K562 (cell line): ENCODE measurements around the gene ZC3H13. TPM values are rescaled to one million over a fixed set of nuclear protein-coding genes. Genes with fewer than 3 reads are reported as not detected.

ENCODE experiments used
- JUND ChIP-seq, 2 experiments: IDR thresholded peaks; 2 replicates in 1 of 2; 3 replicates in 1 of 2; pipeline ENCODE4 v1.6.1; 2011; ENCODE audit warnings: borderline replicate concordance in 2 of 2, low read depth in 2 of 2, low read length in 2 of 2, improper control_type of control experiment in 1 of 2, missing biosample characterization in 1 of 2, missing genetic modification characterization in 1 of 2, missing genetic modification reagents in 1 of 2
- PHTF2 ChIP-seq: fragments of 250-450 bp; sonication (Bioruptor Pico); IDR thresholded peaks from 2 replicates; pipeline ENCODE4 v1.5.0; 2021; ENCODE audit warnings: mild to moderate bottlenecking
- TEAD4 ChIP-seq, 2 experiments: sonication (generic) in 1 of 2; formaldehyde crosslinking in 1 of 2; IDR thresholded peaks; 2 replicates each; pipeline versions ENCODE4 v1.6.1 to v1.8.0; 2012 to 2022; ENCODE audit warnings: borderline replicate concordance in 1 of 2, inconsistent platforms in 1 of 2, low read length in 1 of 2, mild to moderate bottlenecking in 1 of 2, missing genetic modification reagents in 1 of 2
- ZNF124 ChIP-seq: sonication (generic); formaldehyde crosslinking; IDR thresholded peaks from 2 replicates; pipeline ENCODE4 v1.8.1; 2022; ENCODE audit warnings: missing genetic modification reagents
- ZNF263 ChIP-seq: sonication (generic); formaldehyde crosslinking; IDR thresholded peaks from 2 replicates; pipeline ENCODE4 v1.8.0; 2022; ENCODE audit warnings: mild to moderate bottlenecking, missing genetic modification reagents, borderline replicate concordance
- ZNF436 ChIP-seq: fragments of 250-450, 450-650 bp; sonication (Bioruptor Pico); formaldehyde crosslinking; IDR thresholded peaks from 2 replicates; pipeline ENCODE4 v1.7.0; 2020; ENCODE audit warnings: mild to moderate bottlenecking
- ZNF57 ChIP-seq: fragments of 450-650 bp; formaldehyde crosslinking; IDR thresholded peaks from 2 replicates; pipeline ENCODE4 v1.4.0; 2020; ENCODE audit warnings: mild to moderate bottlenecking, moderate library complexity
- ZNF695 ChIP-seq: fragments of 450-650 bp; formaldehyde crosslinking; IDR thresholded peaks from 2 replicates; pipeline ENCODE4 v1.4.0; 2020; ENCODE audit warnings: mild to moderate bottlenecking, moderate library complexity
- polyA plus RNA-seq, 8 experiments: library from polyadenylated mRNA; depleted of rRNA in 4 of 8; stranded (reverse) in 5 of 8; unstranded in 3 of 8; fragments of >200 nt; fragmentation: Nextera tagmentation in 2 of 8; fragmentation: Illumina TruSeq in 1 of 8; extraction: Ambion mirVana in 2 of 8; extraction: Trizol in 1 of 8; gene quantifications; 2 replicates each; pipeline versions ENCODE4 v1.2.1 to v1.2.3, GENCODE V29; 2011 to 2014; ENCODE audit warnings: inconsistent platforms in 1 of 8, missing spikeins in 1 of 8
- total RNA-seq, 7 experiments: library from RNA; depleted of rRNA in 6 of 7; stranded (reverse); fragments of >200 nt in 6 of 7; fragmentation: Illumina TruSeq in 2 of 7; extraction: Trizol in 2 of 7; gene quantifications; 2 replicates each; pipeline versions ENCODE4 v1.2.1 to v1.2.3, GENCODE V29; 2011 to 2021; ENCODE audit warnings: low replicate concordance in 1 of 7
- TF ChIP-seq, protein P1 (sequence below), 2 experiments: IDR thresholded peaks; 2 replicates each; pipeline ENCODE4 v1.6.1; 2012; ENCODE audit warnings: improper control_type of control experiment in 2 of 2, low read depth in 2 of 2, low read length in 2 of 2, borderline replicate concordance in 1 of 2
- TF ChIP-seq, protein P2 (sequence below): fragments of 250-450 bp; sonication (Bioruptor Pico); IDR thresholded peaks from 2 replicates; pipeline ENCODE4 v1.4.0; 2020; ENCODE audit warnings: mild to moderate bottlenecking, moderate library complexity
- TF ChIP-seq, protein P3 (sequence below): fragments of 450-650 bp; conservative IDR thresholded peaks from 2 replicates; pipeline ENCODE4 v1.6.1; 2016; ENCODE audit warnings: missing genetic modification characterization, low read depth, mild to moderate bottlenecking, control low read depth, missing compliant biosample characterization
- TF ChIP-seq, protein P4 (sequence below), 2 experiments: fragments of 150-350 bp in 1 of 2; IDR thresholded peaks; 2 replicates each; pipeline ENCODE4 v1.6.1; 2012 to 2016; ENCODE audit warnings: low read depth in 2 of 2, low read length in 2 of 2, mild to moderate bottlenecking in 1 of 2, moderate library complexity in 1 of 2

Gene ZC3H13
- total and polyA plus RNA-seq, 9 of the 15 experiments (the other 6 are each of a cell fraction or from before 2014, with no cell fraction given) = 4.9 to 27.6 (median 12.1) TPM

DNA sequence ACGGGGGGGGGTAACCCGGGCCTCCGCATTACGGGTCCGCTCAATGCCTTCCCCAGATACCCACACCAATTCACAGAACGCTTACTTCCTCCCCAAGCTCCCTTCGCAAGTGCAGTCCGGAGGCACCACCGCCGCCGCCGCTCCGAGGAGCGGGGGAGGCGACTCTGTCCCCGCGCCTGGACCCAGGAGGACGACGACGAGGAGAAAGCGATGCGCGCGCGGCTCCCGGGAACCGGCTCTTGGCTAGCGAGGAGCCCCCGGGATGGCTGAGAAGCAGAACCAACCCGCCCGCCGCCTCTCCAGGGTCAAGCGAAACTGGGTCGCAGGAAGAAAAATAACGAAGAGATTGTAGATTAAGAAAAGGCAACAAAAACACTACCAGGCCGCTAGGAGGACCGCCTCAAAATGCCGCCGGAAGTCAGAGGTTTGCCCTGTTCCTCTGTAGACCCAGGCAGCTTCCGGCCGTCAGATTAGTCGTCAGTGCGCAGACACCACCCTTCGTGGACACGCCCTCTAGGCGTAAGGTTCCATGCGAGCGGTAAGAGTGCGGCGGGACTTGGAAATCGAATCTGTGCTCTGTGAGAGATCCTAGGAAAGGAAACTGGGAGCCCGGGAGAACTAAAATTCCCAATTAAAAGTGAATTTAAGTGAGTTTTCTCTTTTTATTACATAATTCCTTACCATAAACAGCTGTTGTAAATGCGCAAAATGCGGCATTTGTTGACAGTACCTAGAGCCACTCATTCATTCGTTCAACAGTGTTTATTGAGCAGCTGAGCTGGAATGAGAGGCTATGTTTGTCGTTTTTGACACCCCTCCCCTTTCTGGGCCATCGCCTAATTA lies at the start of gene ZC3H13 (continued):
- TF ChIP-seq, protein P1, sequence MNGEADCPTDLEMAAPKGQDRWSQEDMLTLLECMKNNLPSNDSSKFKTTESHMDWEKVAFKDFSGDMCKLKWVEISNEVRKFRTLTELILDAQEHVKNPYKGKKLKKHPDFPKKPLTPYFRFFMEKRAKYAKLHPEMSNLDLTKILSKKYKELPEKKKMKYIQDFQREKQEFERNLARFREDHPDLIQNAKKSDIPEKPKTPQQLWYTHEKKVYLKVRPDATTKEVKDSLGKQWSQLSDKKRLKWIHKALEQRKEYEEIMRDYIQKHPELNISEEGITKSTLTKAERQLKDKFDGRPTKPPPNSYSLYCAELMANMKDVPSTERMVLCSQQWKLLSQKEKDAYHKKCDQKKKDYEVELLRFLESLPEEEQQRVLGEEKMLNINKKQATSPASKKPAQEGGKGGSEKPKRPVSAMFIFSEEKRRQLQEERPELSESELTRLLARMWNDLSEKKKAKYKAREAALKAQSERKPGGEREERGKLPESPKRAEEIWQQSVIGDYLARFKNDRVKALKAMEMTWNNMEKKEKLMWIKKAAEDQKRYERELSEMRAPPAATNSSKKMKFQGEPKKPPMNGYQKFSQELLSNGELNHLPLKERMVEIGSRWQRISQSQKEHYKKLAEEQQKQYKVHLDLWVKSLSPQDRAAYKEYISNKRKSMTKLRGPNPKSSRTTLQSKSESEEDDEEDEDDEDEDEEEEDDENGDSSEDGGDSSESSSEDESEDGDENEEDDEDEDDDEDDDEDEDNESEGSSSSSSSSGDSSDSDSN (IDR thresholded peaks at IDR 0.05; ENCODE audit: borderline replicate concordance in 1 of 2, low read depth in 2 of 2, low read length in 2 of 2) = peak in 1 of 2 experiments; percentile 94; a peak in 3 of 4 replicates
- TF ChIP-seq ZNF57 = no peak
- TF ChIP-seq ZNF695 = no peak
- TF ChIP-seq, protein P2, sequence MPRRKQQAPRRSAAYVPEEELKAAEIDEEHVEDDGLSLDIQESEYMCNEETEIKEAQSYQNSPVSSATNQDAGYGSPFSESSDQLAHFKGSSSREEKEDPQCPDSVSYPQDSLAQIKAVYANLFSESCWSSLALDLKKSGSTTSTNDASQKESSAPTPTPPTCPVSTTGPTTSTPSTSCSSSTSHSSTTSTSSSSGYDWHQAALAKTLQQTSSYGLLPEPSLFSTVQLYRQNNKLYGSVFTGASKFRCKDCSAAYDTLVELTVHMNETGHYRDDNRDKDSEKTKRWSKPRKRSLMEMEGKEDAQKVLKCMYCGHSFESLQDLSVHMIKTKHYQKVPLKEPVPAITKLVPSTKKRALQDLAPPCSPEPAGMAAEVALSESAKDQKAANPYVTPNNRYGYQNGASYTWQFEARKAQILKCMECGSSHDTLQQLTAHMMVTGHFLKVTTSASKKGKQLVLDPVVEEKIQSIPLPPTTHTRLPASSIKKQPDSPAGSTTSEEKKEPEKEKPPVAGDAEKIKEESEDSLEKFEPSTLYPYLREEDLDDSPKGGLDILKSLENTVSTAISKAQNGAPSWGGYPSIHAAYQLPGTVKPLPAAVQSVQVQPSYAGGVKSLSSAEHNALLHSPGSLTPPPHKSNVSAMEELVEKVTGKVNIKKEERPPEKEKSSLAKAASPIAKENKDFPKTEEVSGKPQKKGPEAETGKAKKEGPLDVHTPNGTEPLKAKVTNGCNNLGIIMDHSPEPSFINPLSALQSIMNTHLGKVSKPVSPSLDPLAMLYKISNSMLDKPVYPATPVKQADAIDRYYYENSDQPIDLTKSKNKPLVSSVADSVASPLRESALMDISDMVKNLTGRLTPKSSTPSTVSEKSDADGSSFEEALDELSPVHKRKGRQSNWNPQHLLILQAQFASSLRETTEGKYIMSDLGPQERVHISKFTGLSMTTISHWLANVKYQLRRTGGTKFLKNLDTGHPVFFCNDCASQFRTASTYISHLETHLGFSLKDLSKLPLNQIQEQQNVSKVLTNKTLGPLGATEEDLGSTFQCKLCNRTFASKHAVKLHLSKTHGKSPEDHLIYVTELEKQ = no peak
- peak; percentile 57; the same call in 1 of the 2 replicates for TF ChIP-seq JUND (IDR thresholded peaks at IDR 0.05; ENCODE audit: borderline replicate concordance, low read depth, low read length)
- no peak for TF ChIP-seq JUND (tag; IDR thresholded peaks at IDR 0.05; ENCODE audit: borderline replicate concordance, low read depth, low read length)
- no peak for TF ChIP-seq PHTF2 (CRISPR knock-in tag)
- no peak for TF ChIP-seq ZNF436 (CRISPR knock-in tag)
- no peak for TF ChIP-seq ZNF124 (CRISPR knock-in tag)
- TF ChIP-seq, protein P3, sequence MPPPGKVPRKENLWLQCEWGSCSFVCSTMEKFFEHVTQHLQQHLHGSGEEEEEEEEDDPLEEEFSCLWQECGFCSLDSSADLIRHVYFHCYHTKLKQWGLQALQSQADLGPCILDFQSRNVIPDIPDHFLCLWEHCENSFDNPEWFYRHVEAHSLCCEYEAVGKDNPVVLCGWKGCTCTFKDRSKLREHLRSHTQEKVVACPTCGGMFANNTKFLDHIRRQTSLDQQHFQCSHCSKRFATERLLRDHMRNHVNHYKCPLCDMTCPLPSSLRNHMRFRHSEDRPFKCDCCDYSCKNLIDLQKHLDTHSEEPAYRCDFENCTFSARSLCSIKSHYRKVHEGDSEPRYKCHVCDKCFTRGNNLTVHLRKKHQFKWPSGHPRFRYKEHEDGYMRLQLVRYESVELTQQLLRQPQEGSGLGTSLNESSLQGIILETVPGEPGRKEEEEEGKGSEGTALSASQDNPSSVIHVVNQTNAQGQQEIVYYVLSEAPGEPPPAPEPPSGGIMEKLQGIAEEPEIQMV (tag) = no peak
- no peak for TF ChIP-seq TEAD4 (IDR thresholded peaks at IDR 0.05; ENCODE audit: low read length)
- no peak for TF ChIP-seq TEAD4 (CRISPR knock-in tag; IDR thresholded peaks at IDR 0.05; ENCODE audit: borderline replicate concordance)
- TF ChIP-seq, protein P4, sequence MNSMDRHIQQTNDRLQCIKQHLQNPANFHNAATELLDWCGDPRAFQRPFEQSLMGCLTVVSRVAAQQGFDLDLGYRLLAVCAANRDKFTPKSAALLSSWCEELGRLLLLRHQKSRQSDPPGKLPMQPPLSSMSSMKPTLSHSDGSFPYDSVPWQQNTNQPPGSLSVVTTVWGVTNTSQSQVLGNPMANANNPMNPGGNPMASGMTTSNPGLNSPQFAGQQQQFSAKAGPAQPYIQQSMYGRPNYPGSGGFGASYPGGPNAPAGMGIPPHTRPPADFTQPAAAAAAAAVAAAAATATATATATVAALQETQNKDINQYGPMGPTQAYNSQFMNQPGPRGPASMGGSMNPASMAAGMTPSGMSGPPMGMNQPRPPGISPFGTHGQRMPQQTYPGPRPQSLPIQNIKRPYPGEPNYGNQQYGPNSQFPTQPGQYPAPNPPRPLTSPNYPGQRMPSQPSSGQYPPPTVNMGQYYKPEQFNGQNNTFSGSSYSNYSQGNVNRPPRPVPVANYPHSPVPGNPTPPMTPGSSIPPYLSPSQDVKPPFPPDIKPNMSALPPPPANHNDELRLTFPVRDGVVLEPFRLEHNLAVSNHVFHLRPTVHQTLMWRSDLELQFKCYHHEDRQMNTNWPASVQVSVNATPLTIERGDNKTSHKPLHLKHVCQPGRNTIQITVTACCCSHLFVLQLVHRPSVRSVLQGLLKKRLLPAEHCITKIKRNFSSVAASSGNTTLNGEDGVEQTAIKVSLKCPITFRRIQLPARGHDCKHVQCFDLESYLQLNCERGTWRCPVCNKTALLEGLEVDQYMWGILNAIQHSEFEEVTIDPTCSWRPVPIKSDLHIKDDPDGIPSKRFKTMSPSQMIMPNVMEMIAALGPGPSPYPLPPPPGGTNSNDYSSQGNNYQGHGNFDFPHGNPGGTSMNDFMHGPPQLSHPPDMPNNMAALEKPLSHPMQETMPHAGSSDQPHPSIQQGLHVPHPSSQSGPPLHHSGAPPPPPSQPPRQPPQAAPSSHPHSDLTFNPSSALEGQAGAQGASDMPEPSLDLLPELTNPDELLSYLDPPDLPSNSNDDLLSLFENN (IDR thresholded peaks at IDR 0.05; ENCODE audit: low read depth in 2 of 2, low read length in 2 of 2) = no peak
- TF ChIP-seq ZNF263 = no peak
